ENCODE measurements around the gene TXNRD3. TPM values are rescaled to one million over a fixed set of nuclear protein-coding genes. Genes with fewer than 3 reads are reported as not detected.

The TXNRD3 gene
- 3.2 and 4.5 TPM in 2 replicates for total RNA-seq (2014; rRNA removed; shearing (Covaris generic))

- DNase-seq (ENCODE audit: low spot score): peak; percentile 77
These were observed at the start of gene TXNRD3 for GRCh38 chr3:126654571-126655383. TXNRD3 (minus strand) TSS chr3:126655124.

DNA sequence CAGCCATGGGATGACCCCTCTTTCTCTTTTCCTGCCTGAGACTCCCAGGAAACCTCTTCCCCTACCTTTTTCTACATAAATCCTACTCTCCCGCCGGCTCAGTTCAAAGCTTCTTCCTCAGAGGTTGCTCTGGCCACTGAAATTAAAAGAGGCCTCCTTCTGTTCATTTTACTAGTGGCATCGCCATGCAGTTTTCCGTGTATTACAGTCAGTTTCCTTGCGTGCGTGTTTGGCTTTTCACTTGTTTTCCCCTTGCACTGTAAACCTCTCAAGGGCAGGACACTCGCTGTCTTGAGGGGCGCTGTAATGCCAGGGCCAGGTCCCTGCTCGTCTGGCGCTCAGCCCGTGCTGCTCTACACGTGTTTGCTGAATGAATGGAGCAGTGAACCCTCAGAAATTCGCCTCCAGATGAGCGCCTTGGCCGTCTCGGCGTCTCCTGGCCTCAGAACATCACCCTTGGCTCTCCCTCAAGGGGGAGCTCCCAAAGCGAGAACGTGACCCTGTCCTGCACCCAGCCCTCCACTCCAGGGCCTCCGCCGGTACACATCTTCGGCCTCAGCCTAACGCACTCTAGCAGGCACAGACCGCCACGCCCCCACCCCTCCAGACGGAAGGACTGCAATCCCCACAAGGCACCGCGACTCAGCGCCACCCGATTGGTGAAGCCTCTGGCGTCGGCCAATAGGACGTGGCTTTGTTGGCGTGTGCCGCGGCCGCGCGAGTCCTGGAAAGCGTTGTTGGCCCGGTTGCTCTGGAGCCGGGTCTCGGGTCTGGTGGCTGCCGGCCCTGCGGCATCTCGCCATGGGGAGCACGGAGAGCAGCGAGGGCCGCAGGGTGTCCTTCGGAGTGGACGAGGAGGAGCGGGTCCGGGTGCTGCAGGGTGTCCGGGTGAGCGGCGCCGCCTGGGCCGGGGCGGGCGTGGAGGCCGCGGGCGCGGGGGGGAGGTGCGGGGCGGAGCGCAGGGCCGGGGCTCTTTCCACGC is 48.9 kb upstream of the TXNRD3 start, which contains the start of gene CHCHD6:
TSS of gene CHCHD6 (plus strand) at position 729 of the 982 bp plus-strand sequence. CDS start at position 802, 73 bp downstream.
- peak; percentile 99 for DNase-seq (ENCODE audit: low spot score)

DNA sequence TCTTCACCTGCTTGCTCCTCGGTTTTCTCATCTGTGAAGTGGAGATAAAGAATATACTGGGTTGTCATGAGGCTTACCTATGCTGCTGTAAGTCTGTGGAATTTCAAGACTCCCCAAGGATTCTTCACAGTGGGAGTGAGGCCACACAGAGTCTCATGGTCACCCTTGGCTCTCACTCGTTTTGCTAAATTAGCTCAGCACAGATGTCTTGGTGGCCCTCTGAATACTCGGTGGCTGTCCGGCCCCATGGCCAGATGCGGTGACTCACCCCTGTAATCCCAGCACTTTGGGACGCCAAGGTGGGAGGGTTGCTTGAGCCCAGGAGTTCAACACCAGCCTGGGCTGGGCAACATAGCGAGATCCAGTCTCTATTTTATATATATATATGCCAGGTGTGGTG is 44.1 kb upstream of the TXNRD3 start:
- DNase-seq (ENCODE audit: low spot score): no peak

- DNase-seq (ENCODE audit: low spot score): no peak
These were observed 41.9 kb upstream of the TXNRD3 start for GRCh38 chr3:126696701-126697267.

DNA sequence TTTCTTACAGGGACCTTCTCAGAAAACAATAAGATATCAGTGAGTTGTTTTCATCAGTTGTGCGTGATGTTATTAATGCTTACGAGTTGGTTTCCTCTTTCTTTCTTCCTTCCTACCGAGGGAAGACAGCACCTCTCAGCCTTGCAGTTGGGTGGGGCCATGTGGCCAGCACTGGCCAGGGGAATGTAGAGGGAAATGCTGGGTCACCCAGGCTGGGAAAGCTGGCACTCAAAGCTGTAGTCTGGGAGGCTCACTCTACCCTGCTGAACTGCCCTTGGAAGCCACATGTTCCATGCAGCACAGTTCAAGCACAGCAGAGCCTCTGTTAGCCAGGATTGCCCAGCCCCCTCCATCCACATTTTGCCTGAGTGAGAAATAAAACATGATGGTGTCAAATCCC is 39.0 kb upstream of the TXNRD3 start:
- no peak for DNase-seq (ENCODE audit: low spot score)

GRCh38 chr3:126692858-126693257 is 37.9 kb upstream of the TXNRD3 start:
- DNase-seq (ENCODE audit: low spot score): no peak

GRCh38 chr3:126691765-126692164 is 36.8 kb upstream of the TXNRD3 start:
- DNase-seq (ENCODE audit: low spot score): no peak

DNA sequence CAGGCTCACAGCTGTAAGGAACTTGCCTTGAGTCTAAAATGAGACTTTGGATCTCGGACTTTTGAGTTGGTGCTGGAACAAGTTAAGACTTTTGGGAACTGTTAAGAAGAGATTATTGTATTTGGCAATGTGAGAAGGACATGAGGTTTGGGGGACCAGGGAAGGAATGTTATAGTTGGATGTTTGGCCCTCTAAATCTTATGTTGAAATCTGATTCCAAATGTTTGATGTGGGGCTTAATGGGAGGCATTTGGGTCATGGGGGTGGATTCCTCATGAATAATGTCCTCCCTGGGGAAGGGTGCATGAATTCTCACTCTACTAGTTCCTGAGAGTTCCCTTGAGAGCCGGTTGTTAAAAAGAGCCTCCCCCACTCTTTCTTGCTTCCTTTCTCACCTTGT is 30.6 kb upstream of the TXNRD3 start:
- no peak for DNase-seq (ENCODE audit: low spot score)

- DNase-seq (ENCODE audit: low spot score): no peak
These were observed 30.1 kb upstream of the TXNRD3 start for GRCh38 chr3:126685021-126685420.

GRCh38 chr3:126684218-126684751 is 29.4 kb upstream of the TXNRD3 start:
- DNase-seq (ENCODE audit: low spot score): no peak

GRCh38 chr3:126683069-126683468 is 28.1 kb upstream of the TXNRD3 start:
- DNase-seq (ENCODE audit: low spot score): no peak

- DNase-seq (ENCODE audit: low spot score): no peak
These were observed 27.1 kb upstream of the TXNRD3 start for GRCh38 chr3:126682009-126682408.

- DNase-seq (ENCODE audit: low spot score): no peak
These were observed 25.7 kb upstream of the TXNRD3 start for GRCh38 chr3:126680667-126681055.

- DNase-seq (ENCODE audit: low spot score): no peak
These were observed 25.1 kb upstream of the TXNRD3 start for GRCh38 chr3:126679831-126680666.

- DNase-seq (ENCODE audit: low spot score): peak; percentile 94
These were observed 24.4 kb upstream of the TXNRD3 start for GRCh38 chr3:126679318-126679751.

GRCh38 chr3:126678693-126679317 is 23.9 kb upstream of the TXNRD3 start:
- DNase-seq (ENCODE audit: low spot score): no peak

- DNase-seq (ENCODE audit: low spot score): no peak
These were observed 23.1 kb upstream of the TXNRD3 start for GRCh38 chr3:126677862-126678503.

DNA sequence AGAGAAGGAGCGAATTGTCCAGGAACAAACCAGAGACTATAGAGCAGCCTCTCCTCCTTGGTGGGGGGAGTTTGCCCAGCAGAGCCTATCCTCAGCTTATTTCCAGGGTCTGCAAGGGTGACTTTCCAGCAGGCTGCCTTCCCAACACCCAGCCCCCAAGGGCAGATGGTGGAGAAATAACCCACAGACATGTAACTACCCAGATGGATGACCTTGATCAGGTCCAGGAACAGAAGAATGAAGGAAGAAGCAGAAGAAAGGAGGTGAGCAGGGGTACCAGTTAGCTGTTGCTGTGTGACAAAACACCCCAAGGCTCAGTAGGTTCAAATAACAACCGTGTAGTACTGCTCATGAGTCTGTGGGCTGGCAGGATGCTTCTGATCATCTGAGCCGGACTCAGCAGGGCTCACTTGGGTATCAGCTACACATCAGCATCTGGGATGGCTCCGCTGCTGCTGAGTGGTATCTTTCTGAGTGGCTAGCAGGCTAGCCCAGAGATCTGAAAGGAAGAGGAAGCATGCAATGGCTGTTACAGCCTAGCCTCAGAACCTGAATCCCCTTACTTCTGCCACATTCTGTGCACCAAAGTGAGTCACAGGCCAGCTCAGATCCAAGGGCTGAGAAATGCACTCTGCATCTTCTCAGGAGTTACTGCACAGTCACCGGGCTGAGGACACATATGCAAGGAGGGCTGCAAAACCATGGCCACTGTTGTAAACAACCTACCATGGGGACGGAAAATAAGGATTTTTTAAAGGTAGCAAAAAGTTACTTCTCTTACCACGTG is 22.2 kb upstream of the TXNRD3 start:
- DNase-seq (ENCODE audit: low spot score): no peak

DNA sequence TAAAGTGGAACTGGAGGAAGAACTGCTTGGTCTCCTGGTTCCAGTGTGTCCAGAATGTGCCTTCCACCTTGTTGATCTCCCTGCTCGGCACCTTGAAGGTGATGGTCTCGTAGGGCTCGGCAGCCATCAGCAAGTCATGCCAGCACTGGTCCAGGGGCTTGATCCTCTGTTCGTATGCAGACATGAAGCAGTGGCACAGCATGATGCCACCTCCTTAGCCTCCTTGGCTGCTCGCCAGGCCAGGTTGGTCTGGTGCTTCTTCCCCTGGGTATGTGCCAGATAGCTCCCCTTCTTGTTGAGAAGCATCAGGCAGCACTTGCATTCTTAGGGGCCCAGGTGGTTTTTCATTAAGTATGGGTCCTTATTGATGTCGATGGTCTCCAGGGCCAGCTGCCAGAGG is 17.8 kb upstream of the TXNRD3 start:
- no peak for DNase-seq (ENCODE audit: low spot score)

All from HT-29 (cell line).